Epithelial cell of proximal tubule (primary cell): Measurements from ENCODE around the gene FYB1. TPM values are rescaled to one million over a fixed set of nuclear protein-coding genes. Genes with fewer than 3 reads are reported as not detected.
A peak's percentile ranks its signal among the peaks of the same experiment; 100 is the strongest.

Source experiments
- DNase-seq: peaks from one replicate; pipeline ENCODE4 v3.0.0-alpha.2; 2011; ENCODE audit warnings: low read depth
- H3K4me3 ChIP-seq: 2 replicates; pipeline ENCODE4 v1.5.1; 2011; ENCODE audit warnings: low read depth, mild to moderate bottlenecking, low read length
- CTCF ChIP-seq: conservative IDR thresholded peaks from 2 replicates; pipeline ENCODE4 v1.5.1; 2012; ENCODE audit warnings: low read depth, mild to moderate bottlenecking, low read length
- total RNA-seq: library from RNA; depleted of rRNA; stranded (reverse); fragments of >200 nt; gene quantifications from 2 replicates; pipeline ENCODE4 v1.2.3, GENCODE V29; 2015

Gene FYB1
- total RNA-seq, 1 donor from 2014 or later, result not detected

- H3K4me3 ChIP-seq, result no peak overlapping the region
- no peak for TF ChIP-seq CTCF
- DNase-seq, result no peak
Measured at GRCh38 chr5:39082995-39083394, 136.4 kb downstream of the FYB1 start.

- no peak for DNase-seq
- H3K4me3 ChIP-seq, result no peak overlapping the region
- TF ChIP-seq CTCF, result peak; percentile 96
Measured at GRCh38 chr5:39080597-39081204, 138.7 kb downstream of the FYB1 start.

GRCh38 chr5:39080168-39080567 is 139.2 kb downstream of the FYB1 start:
- no peak for DNase-seq
- TF ChIP-seq CTCF, result no peak
- H3K4me3 ChIP-seq, result no peak overlapping the region

GRCh38 chr5:39079147-39079546 is 140.2 kb downstream of the FYB1 start:
- no peak overlapping the region for H3K4me3 ChIP-seq
- DNase-seq, result no peak
- no peak for TF ChIP-seq CTCF

- no peak overlapping the region for H3K4me3 ChIP-seq
- TF ChIP-seq CTCF, result no peak
- DNase-seq, result no peak
Measured at GRCh38 chr5:39076757-39077728, 142.3 kb downstream of the FYB1 start.

GRCh38 chr5:39076101-39076756 is 143.1 kb downstream of the FYB1 start:
- no peak for DNase-seq
- H3K4me3 ChIP-seq, result no peak overlapping the region
- TF ChIP-seq CTCF, result no peak
